Measurements from ENCODE around the gene ZKSCAN4. TPM values are rescaled to one million over a fixed set of nuclear protein-coding genes. Genes with fewer than 3 reads are reported as not detected.

ZKSCAN4 gene
- total RNA-seq, 1 donor from 2014 or later = 7.2 TPM

- no peak overlapping the region for H3K27ac Mint-ChIP-seq (ENCODE audit: unreplicated experiment)
- peaks cover 8% of the 10 kb centered on the region for H3K9me3 Mint-ChIP-seq (ENCODE audit: unreplicated experiment)
- H3K36me3 Mint-ChIP-seq (ENCODE audit: unreplicated experiment) = peaks cover 4% of the 10 kb centered on the region
- DNase-seq (ENCODE audit: extremely low spot score, unreplicated experiment) = no peak
- H3K4me3 Mint-ChIP-seq (ENCODE audit: unreplicated experiment) = peak overlapping the region; percentile 76
- H3K27me3 Mint-ChIP-seq (ENCODE audit: unreplicated experiment) = peaks cover 96% of the 10 kb centered on the region
- no peak for TF ChIP-seq CTCF (IDR thresholded peaks at IDR 0.05)
- peaks cover 30% of the 10 kb centered on the region for H3K4me1 Mint-ChIP-seq (ENCODE audit: unreplicated experiment)
Observed at GRCh38 chr6:28208111-28208659, 43.9 kb downstream of the ZKSCAN4 start.

GRCh38 chr6:28207510-28208110 lies 44.5 kb downstream of the ZKSCAN4 start:
- DNase-seq (ENCODE audit: extremely low spot score, unreplicated experiment) = no peak

GRCh38 chr6:28206928-28207509 lies 45.0 kb downstream of the ZKSCAN4 start:
- peaks cover 9% of the 10 kb centered on the region for H3K9me3 Mint-ChIP-seq (ENCODE audit: unreplicated experiment)
- H3K36me3 Mint-ChIP-seq (ENCODE audit: unreplicated experiment) = peaks cover 4% of the 10 kb centered on the region
- no peak for TF ChIP-seq CTCF (IDR thresholded peaks at IDR 0.05)
- H3K27me3 Mint-ChIP-seq (ENCODE audit: unreplicated experiment) = peaks cover 92% of the 10 kb centered on the region
- peak overlapping the region; percentile 76 for H3K4me3 Mint-ChIP-seq (ENCODE audit: unreplicated experiment)
- DNase-seq (ENCODE audit: extremely low spot score, unreplicated experiment) = no peak
- no peak overlapping the region for H3K27ac Mint-ChIP-seq (ENCODE audit: unreplicated experiment)
- peaks cover 18% of the 10 kb centered on the region for H3K4me1 Mint-ChIP-seq (ENCODE audit: unreplicated experiment)

More at GRCh38 chr6:28207510-28208110, 44.5 kb downstream of the ZKSCAN4 start:
- TF ChIP-seq CTCF (IDR thresholded peaks at IDR 0.05) = no peak
- Mint-ChIP-seq H3K4me3 (ENCODE audit: unreplicated experiment) (peak overlapping the region; percentile 76), H3K36me3 (ENCODE audit: unreplicated experiment) (peaks cover 4% of the 10 kb centered on the region), H3K27me3 (ENCODE audit: unreplicated experiment) (peaks cover 92% of the 10 kb centered on the region), H3K9me3 (ENCODE audit: unreplicated experiment) (peaks cover 9% of the 10 kb centered on the region), H3K27ac (ENCODE audit: unreplicated experiment) (no peak overlapping the region), H3K4me1 (ENCODE audit: unreplicated experiment) (peaks cover 24% of the 10 kb centered on the region)

- Mint-ChIP-seq H3K27ac (ENCODE audit: unreplicated experiment) (no peak overlapping the region), H3K27me3 (ENCODE audit: unreplicated experiment) (peaks cover 92% of the 10 kb centered on the region), H3K9me3 (ENCODE audit: unreplicated experiment) (peaks cover 9% of the 10 kb centered on the region), H3K4me3 (ENCODE audit: unreplicated experiment) (no peak overlapping the region), H3K36me3 (ENCODE audit: unreplicated experiment) (peaks cover 4% of the 10 kb centered on the region), H3K4me1 (ENCODE audit: unreplicated experiment) (peaks cover 17% of the 10 kb centered on the region)
- DNase-seq (ENCODE audit: extremely low spot score, unreplicated experiment) = no peak
- TF ChIP-seq CTCF (IDR thresholded peaks at IDR 0.05) = no peak
Observed at GRCh38 chr6:28206527-28206926, 45.5 kb downstream of the ZKSCAN4 start.

- Mint-ChIP-seq H3K9me3 (ENCODE audit: unreplicated experiment) (peaks cover 9% of the 10 kb centered on the region), H3K27ac (ENCODE audit: unreplicated experiment) (no peak overlapping the region), H3K4me1 (ENCODE audit: unreplicated experiment) (peaks cover 17% of the 10 kb centered on the region), H3K4me3 (ENCODE audit: unreplicated experiment) (no peak overlapping the region), H3K27me3 (ENCODE audit: unreplicated experiment) (peaks cover 90% of the 10 kb centered on the region), H3K36me3 (ENCODE audit: unreplicated experiment) (peaks cover 4% of the 10 kb centered on the region)
- TF ChIP-seq CTCF (IDR thresholded peaks at IDR 0.05) = no peak
- DNase-seq (ENCODE audit: extremely low spot score, unreplicated experiment) = no peak
Observed at GRCh38 chr6:28205879-28206278, 46.2 kb downstream of the ZKSCAN4 start.
